Measurements from ENCODE around the gene PLA2G2F.

The PLA2G2F gene

DNA sequence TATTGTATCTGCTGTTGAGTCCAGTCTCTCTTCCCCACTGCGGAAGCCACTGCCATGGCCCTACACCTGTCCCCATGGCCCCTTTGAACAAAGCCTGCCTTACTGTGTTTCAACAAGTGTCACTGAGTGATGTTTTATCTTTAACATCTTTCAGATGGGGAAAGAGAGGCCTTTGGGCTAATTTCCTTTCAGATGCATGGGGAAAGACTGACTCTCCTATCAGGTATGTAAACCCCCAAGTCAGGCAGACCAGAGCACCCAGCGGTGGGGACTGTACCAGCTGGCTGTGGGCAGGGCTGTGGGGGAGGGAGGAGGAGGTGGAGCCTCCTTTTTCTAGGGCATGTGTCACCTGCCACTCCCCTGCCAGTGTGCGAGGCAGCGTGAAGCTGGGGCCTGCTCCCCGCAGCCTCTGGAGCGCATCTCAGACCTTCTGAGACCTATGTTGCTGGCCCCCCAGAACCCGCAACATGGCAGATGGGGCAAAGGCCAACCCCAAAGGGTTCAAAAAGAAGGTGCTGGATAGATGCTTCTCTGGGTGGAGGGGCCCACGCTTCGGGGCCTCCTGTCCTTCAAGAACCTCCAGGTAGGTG is at the start of gene PLA2G2F:
Gene PLA2G2F (plus strand): TSS at position 363 of the 590 bp plus-strand sequence. CDS start 105 bp downstream, at position 468.
- no peak for DNase-seq

- DNase-seq, result no peak
These were observed 49.6 kb upstream of the PLA2G2F start for GRCh38 chr1:20089328-20090077.

GRCh38 chr1:20090119-20090518 is 49.0 kb upstream of the PLA2G2F start:
- DNase-seq, result no peak

GRCh38 chr1:20090641-20091040 is 48.5 kb upstream of the PLA2G2F start:
- no peak for DNase-seq

GRCh38 chr1:20093303-20093702 is 45.8 kb upstream of the PLA2G2F start:
- DNase-seq, result no peak

GRCh38 chr1:20093940-20094391 is 45.2 kb upstream of the PLA2G2F start:
- DNase-seq, result no peak

DNA sequence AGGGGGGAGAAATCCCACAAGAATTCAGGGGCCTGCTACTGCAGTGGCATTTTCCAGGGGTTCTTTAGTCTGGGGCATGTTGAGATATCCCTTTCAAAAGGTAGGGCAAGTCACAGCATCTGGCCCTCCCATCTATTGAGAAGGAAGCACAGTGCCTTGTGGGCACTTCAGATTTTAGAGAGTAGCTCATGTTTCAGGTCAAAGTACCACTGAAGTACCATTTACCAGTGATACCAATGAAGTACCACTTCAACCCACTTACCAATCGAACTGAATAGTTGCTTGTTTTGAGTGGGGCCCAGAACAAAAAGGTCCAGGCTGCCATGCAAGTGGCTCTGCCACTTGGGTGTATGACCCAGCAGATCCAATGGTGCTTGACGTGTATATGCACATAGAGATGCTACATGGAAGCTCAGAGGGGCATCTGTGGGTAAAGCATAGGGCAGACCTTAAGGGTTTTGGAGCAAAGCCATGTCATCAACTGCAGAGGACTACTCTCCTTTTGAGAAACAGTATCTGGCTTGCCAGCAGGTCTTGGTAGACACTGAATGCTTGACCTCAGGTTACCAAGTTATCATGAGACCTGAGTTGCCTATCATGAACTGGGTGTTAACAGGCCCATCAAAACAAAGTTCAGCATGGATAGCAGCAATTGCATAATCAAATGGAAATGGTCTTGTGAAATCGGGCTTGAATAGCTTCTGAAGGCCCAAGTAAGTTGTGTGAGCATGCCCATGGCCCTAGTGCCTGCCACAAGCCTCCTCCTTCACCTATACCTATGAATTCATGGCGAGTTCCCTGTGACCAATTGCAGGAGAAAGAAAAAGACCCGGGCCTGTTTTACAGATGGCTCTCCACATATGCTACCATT is 43.3 kb upstream of the PLA2G2F start:
- no peak for DNase-seq

DNA sequence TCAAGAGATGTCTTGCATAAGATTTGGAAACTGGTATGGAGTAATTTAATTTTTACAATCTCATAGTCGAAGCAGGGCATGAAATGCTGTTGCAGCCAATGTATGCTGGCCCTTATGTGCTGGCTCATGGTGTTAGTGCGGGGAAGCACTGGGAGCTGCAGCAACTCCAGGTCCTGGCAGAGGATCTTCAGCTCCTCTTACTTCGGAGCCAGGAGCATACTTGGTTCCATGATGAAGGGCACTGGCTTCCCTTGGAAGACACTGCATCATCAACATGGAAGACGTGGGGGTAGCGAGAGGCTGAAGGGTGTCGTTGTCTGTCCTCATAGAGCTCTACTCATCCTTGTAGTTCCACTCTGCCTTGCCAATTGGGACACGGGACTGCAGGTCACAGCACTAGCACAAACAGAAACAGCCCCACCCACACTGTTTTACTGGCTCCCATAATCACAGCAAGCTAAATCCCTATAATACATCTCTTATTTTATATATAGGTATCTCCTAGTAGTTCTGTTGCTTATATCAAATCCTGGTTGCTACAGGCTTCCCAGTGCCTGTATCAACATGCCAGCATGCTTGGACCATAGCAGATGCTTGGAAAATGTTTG is 42.2 kb upstream of the PLA2G2F start:
- no peak for DNase-seq

DNA sequence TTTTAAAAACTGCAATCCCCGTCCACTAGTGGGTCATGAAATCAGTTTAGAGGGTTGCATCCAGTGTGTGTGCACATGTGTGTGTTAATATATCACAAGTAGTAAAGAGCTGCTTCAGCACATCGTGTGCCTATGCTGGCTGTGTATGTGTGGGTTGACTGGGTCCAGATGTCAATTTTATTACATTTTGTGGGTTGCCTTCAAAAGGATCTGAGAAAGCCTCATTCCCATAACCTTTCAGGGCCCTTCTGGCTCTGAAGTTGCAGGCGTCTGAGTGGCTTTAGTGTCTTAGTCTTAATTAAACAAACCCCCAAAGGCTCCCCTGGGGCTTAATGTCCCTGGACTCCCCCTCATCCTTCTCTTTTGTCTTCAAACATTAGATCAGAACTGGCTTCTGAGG is 39.6 kb upstream of the PLA2G2F start:
- DNase-seq, result no peak

DNA sequence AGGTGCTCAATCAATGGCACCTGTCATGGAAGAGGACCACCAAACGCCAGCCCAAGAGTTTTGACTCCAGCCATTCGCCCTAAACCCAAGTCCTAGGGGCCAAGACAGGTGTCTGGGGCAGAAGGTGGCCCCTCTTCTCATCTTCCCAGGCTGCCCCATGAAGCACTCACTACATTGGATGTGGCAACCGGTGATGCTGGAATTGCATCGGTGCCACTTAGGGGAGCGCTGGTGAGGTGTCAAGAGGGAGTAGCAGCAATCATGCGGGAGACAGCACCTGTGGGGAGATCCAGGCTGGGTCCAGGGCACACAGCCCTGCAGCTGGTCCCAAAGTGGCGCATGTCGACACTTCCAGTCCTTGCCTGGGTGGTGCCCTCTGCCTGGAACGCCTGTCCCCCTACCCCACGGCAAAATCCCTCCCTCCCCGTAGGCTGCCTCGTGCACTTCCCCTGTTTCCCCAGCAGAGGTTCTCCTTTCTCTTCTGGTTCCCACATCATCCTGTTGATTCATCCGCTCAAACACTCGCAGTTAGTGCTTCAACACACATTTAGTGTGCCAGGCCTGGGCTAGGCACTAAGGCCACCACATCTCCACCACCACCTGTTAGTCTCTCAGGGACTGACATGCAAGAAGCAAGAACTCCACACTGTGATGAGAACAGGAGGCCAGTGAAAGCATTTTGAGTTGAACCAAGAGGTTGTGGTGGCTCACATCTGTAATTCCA is 38.3 kb upstream of the PLA2G2F start:
- no peak for DNase-seq

GRCh38 chr1:20102875-20103274 is 36.2 kb upstream of the PLA2G2F start:
- no peak for DNase-seq

DNA sequence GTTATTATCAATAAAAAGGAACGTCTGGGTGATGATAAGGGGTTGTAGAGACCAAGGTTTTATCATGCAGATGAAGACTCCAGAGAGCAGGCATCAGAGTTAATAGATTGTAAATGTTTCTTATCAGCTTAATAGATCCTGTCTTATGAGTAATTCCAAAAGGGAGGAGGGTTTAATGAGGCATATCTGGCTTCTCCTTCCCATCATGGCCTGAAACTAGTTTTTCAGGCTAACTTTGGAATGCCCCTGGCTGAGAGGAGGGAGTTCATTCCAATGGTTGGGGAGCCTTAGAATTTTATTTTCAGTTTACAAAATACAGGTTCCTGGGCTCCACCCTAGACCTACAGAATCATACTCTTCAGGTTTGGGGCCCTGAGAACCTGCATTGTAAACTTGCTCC is 33.3 kb upstream of the PLA2G2F start:
- no peak for DNase-seq

- no peak for DNase-seq
These were observed 31.8 kb upstream of the PLA2G2F start for GRCh38 chr1:20107351-20107750.

GRCh38 chr1:20107796-20108195 is 31.3 kb upstream of the PLA2G2F start:
- DNase-seq, result no peak

DNA sequence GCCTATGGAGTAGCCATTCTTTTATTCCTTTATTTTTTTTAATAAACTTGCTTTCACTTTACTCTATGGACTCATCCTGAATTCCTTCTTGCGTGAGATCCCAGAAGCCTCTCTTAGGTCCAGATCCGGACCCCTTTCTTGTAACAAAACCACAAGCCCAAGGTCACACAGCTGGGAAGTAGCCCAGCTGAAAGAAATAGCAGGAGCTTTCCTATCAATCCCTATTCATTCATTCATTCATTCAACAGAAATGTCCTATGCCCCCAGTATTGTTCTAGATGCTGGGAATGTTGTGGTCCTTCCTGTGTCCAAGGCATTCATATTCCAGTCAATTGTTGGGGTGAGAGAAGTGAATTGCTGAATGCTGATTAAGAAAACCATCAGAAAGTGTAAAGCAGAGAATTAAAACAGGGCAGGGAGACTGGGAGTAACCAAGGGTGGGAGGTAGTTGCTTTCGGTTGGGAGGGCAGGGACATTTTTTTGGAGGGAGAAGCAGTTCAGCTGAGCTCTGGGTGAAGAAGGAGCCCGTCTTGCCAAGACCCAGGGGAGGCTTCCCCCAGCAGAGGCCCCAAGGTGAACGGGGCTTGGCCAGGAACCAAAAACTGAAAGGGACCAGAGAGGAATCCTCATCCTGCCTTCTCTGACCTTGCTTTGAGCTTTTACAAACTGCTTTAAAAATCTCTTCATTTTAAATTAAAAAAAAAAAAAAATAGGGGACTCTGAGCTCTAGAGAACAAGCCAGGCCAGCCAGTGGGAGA is 30.6 kb upstream of the PLA2G2F start:
- DNase-seq, result no peak

GRCh38 chr1:20109223-20109856 is 29.8 kb upstream of the PLA2G2F start:
- DNase-seq, result no peak

- DNase-seq, result no peak
These were observed 28.4 kb upstream of the PLA2G2F start for GRCh38 chr1:20110679-20111078.

- no peak for DNase-seq
These were observed 27.7 kb upstream of the PLA2G2F start for GRCh38 chr1:20111452-20111851.

DNA sequence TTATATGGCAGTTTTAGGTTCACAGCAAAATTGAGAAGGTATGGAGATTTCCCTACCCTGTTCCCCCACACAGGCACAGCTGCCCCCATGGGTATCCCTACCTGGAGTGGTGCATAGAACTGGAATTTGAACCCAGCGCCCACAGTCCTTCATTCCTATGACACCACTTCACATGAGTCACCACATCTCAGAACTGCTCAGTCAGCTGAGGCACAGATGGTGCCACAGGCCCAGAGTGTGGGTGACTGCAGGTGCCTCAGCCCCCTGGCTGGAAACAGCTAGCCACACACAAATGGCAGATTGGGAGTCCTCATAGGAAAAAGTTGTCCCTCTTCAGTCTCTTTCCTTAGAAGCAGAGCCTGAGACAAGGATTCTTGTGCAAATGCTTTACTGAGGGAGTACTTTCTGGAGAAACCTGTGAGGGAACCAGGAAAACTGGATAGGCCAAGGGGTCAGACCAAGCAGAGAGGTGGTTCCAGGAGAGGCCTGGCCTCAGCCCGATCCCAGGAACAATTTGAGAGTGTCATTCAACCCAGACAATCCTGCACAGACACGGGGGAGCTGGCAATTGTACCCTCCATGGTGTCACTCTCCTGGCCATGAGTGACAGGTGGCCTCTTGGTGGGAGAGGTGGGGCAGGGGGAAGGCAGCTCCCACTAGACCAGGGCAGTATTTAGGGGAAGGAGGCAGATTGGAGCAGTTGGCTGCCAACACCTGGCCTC is 26.7 kb upstream of the PLA2G2F start:
- DNase-seq, result no peak

DNA sequence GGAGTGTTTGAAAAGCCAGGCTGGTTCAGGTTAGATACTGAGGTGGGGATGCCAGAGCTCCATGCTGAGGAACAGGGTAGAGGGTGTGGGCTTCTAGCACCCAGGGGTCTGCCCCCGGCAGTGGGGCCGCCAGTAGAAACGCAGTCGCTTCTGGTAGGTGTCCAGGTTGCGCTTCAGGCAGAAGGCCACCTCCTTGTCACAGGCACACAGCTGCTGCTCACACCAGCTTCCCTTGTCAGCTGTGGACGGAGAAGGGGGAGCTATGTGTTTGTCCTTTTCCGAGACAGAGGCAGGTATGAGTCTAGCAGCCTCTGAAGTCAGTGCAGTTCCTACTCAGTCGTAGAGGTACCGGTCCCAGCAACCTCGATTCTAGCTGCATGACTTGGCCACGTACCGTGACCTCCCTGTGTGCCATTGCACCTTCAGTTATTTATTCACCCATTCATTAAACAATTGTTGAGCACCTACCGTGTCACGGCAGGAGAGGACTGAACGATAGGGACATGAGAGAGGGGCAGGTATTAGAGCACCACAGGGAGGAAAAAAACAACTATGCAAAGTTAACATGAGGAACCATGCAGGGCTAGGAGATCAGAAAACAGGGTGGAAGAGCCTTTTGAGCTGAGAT is 25.0 kb upstream of the PLA2G2F start:
- no peak for DNase-seq

Measured in NK-92 treated with Interleukin-12 subunit alpha and Interleukin-12 subunit beta, amount 100 ng/mL, for 24 hours (cell line).